LNCAP (cell line): ENCODE results near the gene ARHGEF40.

ENCODE experiments used
- TF ChIP-seq, protein P1 (sequence below): fragments of 450-650 bp; IDR thresholded peaks from 2 replicates; pipeline ENCODE4 v1.5.1; 2017; ENCODE audit warnings: mild to moderate bottlenecking

ARHGEF40 gene

DNA sequence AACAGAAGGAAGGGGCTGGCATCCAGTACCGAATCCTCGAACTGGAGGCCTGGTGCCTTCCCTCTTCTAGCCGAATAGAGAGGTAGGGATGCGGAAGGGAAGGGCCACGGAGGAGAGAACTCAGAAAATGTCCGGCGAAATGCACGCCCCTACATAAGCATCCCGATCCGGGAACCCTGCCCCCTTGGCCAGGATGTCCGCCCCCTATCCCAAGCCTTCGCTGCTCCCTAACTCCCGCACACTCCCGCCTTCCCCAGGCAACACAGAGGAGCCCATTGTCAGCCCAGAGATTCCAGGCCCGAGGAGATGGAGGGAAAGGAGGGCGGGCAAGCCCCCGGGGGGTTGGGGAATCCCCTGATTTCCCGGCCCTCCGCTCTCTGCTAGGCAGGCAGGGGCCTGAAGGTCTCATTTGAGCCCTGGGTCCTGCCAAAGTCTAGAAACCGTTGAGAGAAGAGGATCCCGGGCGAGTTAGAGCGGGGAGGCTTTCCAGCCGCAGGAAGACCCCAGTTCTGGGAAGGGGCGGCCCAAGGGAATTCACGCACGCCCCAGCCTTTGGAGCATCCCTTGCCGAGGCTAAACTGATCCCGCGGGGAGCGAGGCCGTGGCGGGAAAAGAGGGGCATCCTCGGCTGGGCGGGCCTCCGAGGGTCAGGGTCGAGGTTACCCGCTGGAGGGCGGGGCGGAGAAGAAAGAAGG, 569 bp upstream of the ARHGEF40 start:
- TF ChIP-seq, protein P1, sequence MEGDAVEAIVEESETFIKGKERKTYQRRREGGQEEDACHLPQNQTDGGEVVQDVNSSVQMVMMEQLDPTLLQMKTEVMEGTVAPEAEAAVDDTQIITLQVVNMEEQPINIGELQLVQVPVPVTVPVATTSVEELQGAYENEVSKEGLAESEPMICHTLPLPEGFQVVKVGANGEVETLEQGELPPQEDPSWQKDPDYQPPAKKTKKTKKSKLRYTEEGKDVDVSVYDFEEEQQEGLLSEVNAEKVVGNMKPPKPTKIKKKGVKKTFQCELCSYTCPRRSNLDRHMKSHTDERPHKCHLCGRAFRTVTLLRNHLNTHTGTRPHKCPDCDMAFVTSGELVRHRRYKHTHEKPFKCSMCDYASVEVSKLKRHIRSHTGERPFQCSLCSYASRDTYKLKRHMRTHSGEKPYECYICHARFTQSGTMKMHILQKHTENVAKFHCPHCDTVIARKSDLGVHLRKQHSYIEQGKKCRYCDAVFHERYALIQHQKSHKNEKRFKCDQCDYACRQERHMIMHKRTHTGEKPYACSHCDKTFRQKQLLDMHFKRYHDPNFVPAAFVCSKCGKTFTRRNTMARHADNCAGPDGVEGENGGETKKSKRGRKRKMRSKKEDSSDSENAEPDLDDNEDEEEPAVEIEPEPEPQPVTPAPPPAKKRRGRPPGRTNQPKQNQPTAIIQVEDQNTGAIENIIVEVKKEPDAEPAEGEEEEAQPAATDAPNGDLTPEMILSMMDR, result no peak

DNA sequence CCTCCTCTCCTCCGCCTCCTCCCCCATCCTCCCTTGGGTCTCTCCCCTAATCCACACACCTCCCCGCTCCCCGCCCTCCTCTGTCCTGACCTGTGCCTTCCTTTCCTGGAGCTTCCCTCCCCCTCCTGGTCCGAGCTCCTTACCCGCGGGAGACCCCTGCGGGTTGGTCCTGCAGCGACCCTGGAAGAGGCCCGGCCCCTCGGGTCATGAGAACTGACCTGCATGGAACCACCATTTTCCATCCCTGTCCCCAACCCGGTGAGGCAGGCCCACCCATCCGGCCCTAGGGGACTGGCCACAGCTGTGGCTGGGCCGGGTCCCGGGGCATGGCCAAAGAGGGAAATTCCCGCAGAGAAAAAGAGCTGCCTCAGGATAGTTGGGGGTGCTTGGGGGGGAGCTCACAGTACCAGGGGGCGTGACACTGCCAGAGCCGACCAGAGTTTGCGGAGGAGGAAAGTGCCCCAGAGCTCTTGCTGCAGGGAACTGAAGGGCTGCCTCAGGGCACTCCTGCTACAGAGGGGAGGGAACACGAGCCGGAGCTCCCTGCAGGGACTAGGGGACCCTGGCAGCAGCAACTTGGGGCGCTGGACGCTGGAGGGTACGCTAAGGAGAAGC, 613 bp downstream of the ARHGEF40 start:
- TF ChIP-seq, protein P1, result no peak

DNA sequence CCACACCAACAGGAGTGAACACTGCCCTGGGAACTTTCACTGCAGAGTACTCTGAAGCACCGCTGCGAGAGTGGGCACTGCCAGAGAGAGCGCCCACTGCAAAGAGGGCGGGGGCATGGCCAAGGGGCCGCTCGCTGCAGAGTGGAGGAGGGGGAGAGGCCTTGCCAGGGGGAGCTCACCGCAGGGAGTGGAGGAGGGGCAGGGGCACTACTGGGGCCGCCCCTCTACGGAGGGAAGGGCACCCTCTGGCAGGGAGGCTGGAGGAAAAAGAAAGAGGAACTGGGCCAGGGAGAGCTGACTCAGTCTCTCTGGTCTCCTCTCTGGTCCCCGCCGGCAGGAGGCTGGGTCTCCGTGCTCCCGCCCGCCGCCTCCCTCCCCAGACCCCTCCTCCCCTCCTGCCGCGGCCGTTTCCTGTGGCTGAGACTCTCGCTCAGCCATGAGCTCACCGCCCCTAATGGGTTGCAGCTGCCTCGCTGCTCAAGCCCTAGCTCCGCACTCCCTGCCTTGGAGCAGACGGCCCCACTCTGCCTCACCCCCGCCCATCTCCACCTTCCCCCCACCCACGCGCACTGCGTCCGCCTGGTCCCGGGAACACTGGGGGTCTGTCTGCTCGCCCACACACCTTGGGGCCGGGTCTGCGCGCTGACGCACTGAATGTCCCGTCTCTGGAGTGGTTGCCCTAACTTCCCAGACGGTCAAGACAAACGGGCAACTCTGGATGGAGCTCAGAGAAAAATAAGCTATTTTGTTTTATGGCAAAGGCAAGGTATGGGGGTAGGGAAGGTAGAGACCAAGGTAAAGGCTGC, 1.3 kb downstream of the ARHGEF40 start:
- TF ChIP-seq, protein P1, result no peak

DNA sequence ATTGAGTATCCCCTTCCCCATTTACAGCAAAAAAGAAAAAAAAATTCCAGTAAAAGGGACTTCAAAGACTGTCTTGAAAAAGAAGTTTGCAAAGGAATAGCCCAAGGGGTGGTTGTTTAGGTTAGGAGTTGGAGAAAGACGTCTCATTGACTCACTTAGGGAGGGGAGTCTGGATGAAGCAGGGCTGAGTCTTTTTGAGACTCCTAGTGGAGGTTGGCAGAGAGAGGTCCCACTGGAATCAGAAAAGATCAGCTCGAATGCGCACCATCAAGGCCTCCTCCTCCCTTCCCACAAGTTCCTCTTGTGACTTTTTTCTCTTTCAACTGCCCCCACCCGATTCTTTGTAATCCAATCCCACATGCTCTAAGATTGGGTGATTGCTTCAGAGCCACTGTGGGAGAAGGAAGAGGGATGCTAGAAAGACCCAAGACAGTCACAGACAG, 1.9 kb downstream of the ARHGEF40 start:
- TF ChIP-seq, protein P1, result no peak

DNA sequence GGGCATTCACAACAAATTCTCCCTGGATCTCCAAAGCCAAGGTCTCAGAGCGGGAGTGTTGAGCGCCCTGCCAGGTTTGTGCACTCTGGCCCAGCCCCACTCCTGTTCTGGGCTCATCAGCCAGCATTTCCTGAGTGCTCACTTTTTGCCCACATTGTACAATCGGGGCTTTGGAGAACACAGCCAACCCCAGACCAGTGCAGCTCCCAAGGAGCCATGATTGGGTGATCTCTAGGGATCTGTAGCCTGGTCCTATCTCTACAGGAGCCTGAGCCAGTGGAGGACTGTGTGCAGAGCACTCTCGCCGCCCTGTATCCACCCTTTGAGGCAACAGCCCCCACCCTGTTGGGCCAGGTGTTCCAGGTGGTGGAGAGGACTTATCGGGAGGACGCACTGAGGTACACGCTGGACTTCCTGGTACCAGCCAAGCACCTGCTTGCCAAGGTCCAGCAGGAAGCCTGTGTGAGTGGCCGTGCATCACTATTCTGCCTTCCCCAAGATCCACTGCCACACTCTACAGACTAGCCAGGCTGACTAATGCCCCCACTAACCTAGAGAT, 2.8 kb downstream of the ARHGEF40 start:
- TF ChIP-seq, protein P1, result no peak

DNA sequence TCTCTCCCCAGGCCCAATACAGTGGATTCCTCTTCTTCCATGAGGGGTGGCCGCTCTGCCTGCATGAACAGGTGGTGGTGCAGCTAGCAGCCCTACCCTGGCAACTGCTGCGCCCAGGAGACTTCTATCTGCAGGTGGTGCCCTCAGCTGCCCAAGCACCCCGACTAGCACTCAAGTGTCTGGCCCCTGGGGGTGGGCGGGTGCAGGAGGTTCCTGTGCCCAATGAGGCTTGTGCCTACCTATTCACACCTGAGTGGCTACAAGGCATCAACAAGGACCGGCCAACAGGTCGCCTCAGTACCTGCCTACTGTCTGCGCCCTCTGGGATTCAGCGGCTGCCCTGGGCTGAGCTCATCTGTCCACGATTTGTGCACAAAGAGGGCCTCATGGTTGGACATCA, 3.8 kb downstream of the ARHGEF40 start:
- TF ChIP-seq, protein P1, result no peak
